ENCODE results near the gene VPS13D.

- TF ChIP-seq POLR2A (IDR thresholded peaks at IDR 0.05) (no peak), CTCF (IDR thresholded peaks at IDR 0.05) (no peak)
Observed at GRCh38 chr1:12340544-12340930, 110.7 kb downstream of the VPS13D start.

Measured in thyroid gland (tissue), 4 donors.